HL-60 (cell line): ENCODE data around the gene EBF3.

Experiments
- DNase-seq, 2 experiments: peaks; one replicate each; pipeline ENCODE4 v3.0.0-alpha.2; 2010 to 2020; ENCODE audit warnings: low read depth in 1 of 2, low spot score in 1 of 2
- H3K27ac ChIP-seq: fragments of 250-450 bp; sonication (Bioruptor Pico); replicated peaks from 2 replicates; pipeline ENCODE4 v1.5.1; 2020; ENCODE audit warnings: mild to moderate bottlenecking, moderate library complexity
- H3K27me3 ChIP-seq: fragments of 250-450 bp; sonication (Bioruptor Pico); 2 replicates; pipeline ENCODE4 v1.5.1; 2021; ENCODE audit warnings: mild to moderate bottlenecking, moderate library complexity; ENCODE audit not compliant: insufficient read depth, poor library complexity, severe bottlenecking
- H3K4me3 ChIP-seq: replicated peaks from 2 replicates; pipeline ENCODE4 v1.5.1; 2011; ENCODE audit warnings: mild to moderate bottlenecking, control low read depth, low read length; ENCODE audit not compliant: insufficient read depth
- CTCF ChIP-seq: IDR thresholded peaks from one replicate; pipeline ENCODE4 v1.5.1; 2011; ENCODE audit warnings: low read length, control low read depth, inconsistent platforms; ENCODE audit not compliant: insufficient read depth
- GABPA ChIP-seq: IDR thresholded peaks from 2 replicates; pipeline ENCODE4 v1.6.1; 2012; ENCODE audit warnings: low read depth
- POLR2AphosphoS5 ChIP-seq: IDR thresholded peaks from 2 replicates; pipeline ENCODE4 v1.6.1; 2012; ENCODE audit warnings: low read depth
- REST ChIP-seq: IDR thresholded peaks from 2 replicates; pipeline ENCODE4 v1.6.1; 2012; ENCODE audit warnings: low read depth; ENCODE audit not compliant: insufficient replicate concordance
- SPI1 ChIP-seq: IDR thresholded peaks from 2 replicates; pipeline ENCODE4 v1.6.1; 2012; ENCODE audit warnings: low read depth, mild to moderate bottlenecking, borderline replicate concordance

Gene EBF3

GRCh38 chr10:129915526-129916378 lies 48.3 kb downstream of the EBF3 start:
- H3K27me3 ChIP-seq = no peaks in the 10 kb centered on the region
- H3K4me3 ChIP-seq = no peak overlapping the region
- TF ChIP-seq SPI1 (no peak), POLR2AphosphoS5 (no peak), CTCF (no peak), REST (no peak), GABPA (no peak)
- no peak overlapping the region for H3K27ac ChIP-seq
- DNase-seq = no peak

- no peaks in the 10 kb centered on the region for H3K27me3 ChIP-seq
- no peak overlapping the region for H3K27ac ChIP-seq
- no peak overlapping the region for H3K4me3 ChIP-seq
- TF ChIP-seq CTCF (no peak), SPI1 (no peak), GABPA (no peak), REST (no peak)
- no peak for DNase-seq
Observed at GRCh38 chr10:129914960-129915359, 49.1 kb downstream of the EBF3 start.

- TF ChIP-seq POLR2AphosphoS5 (no peak), SPI1 (no peak), REST (no peak), GABPA (no peak), CTCF (no peak)
- Histone ChIP-seq H3K27ac (no peak overlapping the region), H3K27me3 (no peaks in the 10 kb centered on the region), H3K4me3 (no peak overlapping the region)
- no peak for DNase-seq
Observed at GRCh38 chr10:129914153-129914855, 49.8 kb downstream of the EBF3 start.
